Measurements from ENCODE around the gene NBL1. TPM values are rescaled to one million over a fixed set of nuclear protein-coding genes. Genes with fewer than 3 reads are reported as not detected.

The NBL1 gene
- total and polyA plus RNA-seq, 9 of the 15 experiments (the other 6 are each of a cell fraction or from before 2014, with no cell fraction given): 0.10 to 3.7 (median 1.8) TPM; not detected in 1

DNA sequence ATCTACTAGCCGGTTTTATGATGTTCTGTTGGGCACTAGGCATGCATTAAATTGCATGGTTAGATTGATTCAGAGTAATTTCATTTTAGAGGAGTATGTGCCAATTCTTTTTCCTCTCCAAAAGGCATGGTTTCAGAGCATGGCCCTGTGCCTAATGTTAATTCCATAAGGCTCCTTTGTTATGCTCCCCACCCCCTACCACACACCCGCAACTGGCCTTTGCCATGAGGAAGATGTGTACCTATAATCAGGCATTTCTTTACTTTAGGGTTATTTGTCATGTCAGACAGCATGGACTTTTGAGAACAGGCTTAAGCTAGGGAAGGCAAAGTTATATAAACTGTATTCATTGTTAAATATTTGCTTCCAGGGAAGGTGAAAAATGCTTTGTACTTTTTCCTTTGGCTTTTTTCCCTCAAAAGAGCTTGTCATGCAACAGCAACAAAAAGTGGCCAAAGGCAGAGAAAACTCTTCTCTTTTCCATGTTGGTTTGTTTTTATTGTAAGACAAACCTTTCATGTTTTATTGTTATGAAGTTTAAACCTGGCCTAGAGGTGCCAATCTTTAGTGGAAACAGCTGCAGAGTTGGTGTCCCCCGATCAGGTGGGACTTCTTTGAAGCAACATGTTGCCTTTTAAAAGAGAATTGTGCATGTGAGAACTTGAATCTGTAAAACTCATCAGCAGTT lies 24.3 kb upstream of the NBL1 start:
- 80% methylated on average over 3 of the region's 3 CpGs for WGBS (ENCODE audit: insufficient coverage, low coverage, missing lambda C conversion rate)
- ChIA-PET CTCF (ENCODE audit: low intra/inter-chr PET ratio) (no interaction called here), POLR2A (interaction anchor here (0.6 to 2.0 kb wide), 5 partner anchors 9 to 553 kb away, joined by 3 to 8 read pairs (median 4); no protein-coding TSS in a partner anchor)
- 0 out of 2 replicates have a peak, but pooled peaks cover 7% of the 10 kb centered on the region for H4K20me1 ChIP-seq (replicated peaks; ENCODE audit: control insufficient read depth, insufficient read depth, low read length)
- FAIRE-seq (no peak), ATAC-seq (no peak), DNase-seq (ENCODE audit: extremely low read depth in 1 of 4, low spot score in 3 of 4) (no peak)
- H3K4me2 ChIP-seq (ENCODE audit: insufficient read depth, low read length): no peak overlapping the region
- no peaks in the 10 kb centered on the region; a peak in 1 of 5 replicates for H3K4me1 ChIP-seq (replicated peaks in 1 of 2; ENCODE audit: control insufficient read depth in 2 of 2, insufficient read depth in 2 of 2, low read length in 2 of 2)
- no peak overlapping the region for H3K9ac ChIP-seq (ENCODE audit: insufficient read depth in 1 of 2, low read depth in 2 of 2, low read length in 2 of 2)
- peaks cover 68% of the 10 kb centered on the region for H3K79me2 ChIP-seq (ENCODE audit: control insufficient read depth, insufficient read depth, low read length)
- in situ Hi-C loops (cut with MboI) (no loop called here), intact Hi-C loops (cut with micrococcal nuclease) (no loop called here)
- H2AFZ ChIP-seq (ENCODE audit: low read depth, low read length): no peak overlapping the region
- peaks cover 67% of the 10 kb centered on the region for H3K36me3 ChIP-seq (ENCODE audit: control insufficient read depth, insufficient read depth, low read length)
- H3K9me1 ChIP-seq (ENCODE audit: control insufficient read depth, insufficient read depth, low read length): no peaks in the 10 kb centered on the region
- no TSS peak for BruUV-seq (replicated peaks)
- no peak for TF ChIP-seq FOXA1 (IDR thresholded peaks at IDR 0.05; ENCODE audit: borderline replicate concordance)
- TF ChIP-seq MIER1 (IDR thresholded peaks at IDR 0.05; ENCODE audit: low read depth): no peak
- no peaks in the 10 kb centered on the region for H3K27me3 ChIP-seq (ENCODE audit: control insufficient read depth in 2 of 2, insufficient read depth in 2 of 2, low read length in 2 of 2)
- no peak overlapping the region for H3K27ac ChIP-seq (ENCODE audit: extremely low read depth, low read depth, low read length)
- no peaks in the 10 kb centered on the region for H3K9me3 ChIP-seq (replicated peaks; ENCODE audit: control insufficient read depth, insufficient read depth, low read depth, low read length)
- no peak overlapping the region for H3K4me3 ChIP-seq

DNA sequence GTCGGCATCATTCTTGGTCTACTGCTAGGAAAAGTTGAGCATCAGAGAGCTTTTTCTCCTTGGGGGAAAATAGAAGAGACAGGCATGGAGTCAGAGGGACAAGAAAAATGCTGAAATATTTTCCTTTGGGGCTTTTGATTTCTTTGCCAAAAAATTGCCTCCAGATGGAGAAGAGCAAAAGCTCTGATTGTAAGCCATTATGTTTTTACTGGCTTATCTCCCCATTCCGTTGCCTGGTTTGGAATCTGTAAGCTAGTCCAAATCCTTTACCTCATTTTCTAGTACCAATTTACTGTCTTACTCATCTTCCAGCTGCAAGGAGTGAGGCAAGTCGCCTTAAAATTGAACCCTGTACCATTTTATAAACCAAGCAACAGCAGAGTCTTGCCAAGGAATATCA lies 23.3 kb upstream of the NBL1 start:
- WGBS (ENCODE audit: insufficient coverage, low coverage, missing lambda C conversion rate): 78% methylated on average over 3 of the region's 3 CpGs
- 0 out of 2 replicates have a peak, but pooled peaks cover 7% of the 10 kb centered on the region for H4K20me1 ChIP-seq (replicated peaks; ENCODE audit: control insufficient read depth, insufficient read depth, low read length)
- H3K4me1 ChIP-seq (replicated peaks in 1 of 2; ENCODE audit: control insufficient read depth in 2 of 2, insufficient read depth in 2 of 2, low read length in 2 of 2): no peaks in the 10 kb centered on the region; a peak in 1 of 5 replicates
- in situ Hi-C loops (cut with MboI): no loop called here
- no peak overlapping the region for H3K27ac ChIP-seq (ENCODE audit: extremely low read depth, low read depth, low read length)
- ChIA-PET CTCF (ENCODE audit: low intra/inter-chr PET ratio) (no interaction called here), POLR2A (interaction anchor here (1.6 kb wide), 1 partner anchor 22 kb away, joined by 4 read pairs; no protein-coding TSS in a partner anchor)
- H2AFZ ChIP-seq (ENCODE audit: low read depth, low read length): no peak overlapping the region
- FAIRE-seq (no peak), ATAC-seq (no peak), DNase-seq (ENCODE audit: extremely low read depth in 1 of 4, low spot score in 3 of 4) (no peak)
- no peaks in the 10 kb centered on the region for H3K9me3 ChIP-seq (replicated peaks; ENCODE audit: control insufficient read depth, insufficient read depth, low read depth, low read length)
- H3K9ac ChIP-seq (ENCODE audit: insufficient read depth in 1 of 2, low read depth in 2 of 2, low read length in 2 of 2): no peak overlapping the region
- no peak overlapping the region for H3K4me3 ChIP-seq
- peaks cover 60% of the 10 kb centered on the region for H3K79me2 ChIP-seq (ENCODE audit: control insufficient read depth, insufficient read depth, low read length)
- intact Hi-C loops (cut with micrococcal nuclease): no loop called here
- BruUV-seq (replicated peaks): no TSS peak
- TF ChIP-seq ZNF589 (CRISPR knock-in tag; IDR thresholded peaks at IDR 0.05; ENCODE audit: low read depth) (no peak), ZNF140 (CRISPR knock-in tag; IDR thresholded peaks at IDR 0.05) (no peak), C11orf30 (IDR thresholded peaks at IDR 0.05; ENCODE audit: low read depth) (no peak), TRIM28 (IDR thresholded peaks at IDR 0.05) (no peak), TARDBP (IDR thresholded peaks at IDR 0.05) (no peak)
- TF ChIP-seq, protein P1, sequence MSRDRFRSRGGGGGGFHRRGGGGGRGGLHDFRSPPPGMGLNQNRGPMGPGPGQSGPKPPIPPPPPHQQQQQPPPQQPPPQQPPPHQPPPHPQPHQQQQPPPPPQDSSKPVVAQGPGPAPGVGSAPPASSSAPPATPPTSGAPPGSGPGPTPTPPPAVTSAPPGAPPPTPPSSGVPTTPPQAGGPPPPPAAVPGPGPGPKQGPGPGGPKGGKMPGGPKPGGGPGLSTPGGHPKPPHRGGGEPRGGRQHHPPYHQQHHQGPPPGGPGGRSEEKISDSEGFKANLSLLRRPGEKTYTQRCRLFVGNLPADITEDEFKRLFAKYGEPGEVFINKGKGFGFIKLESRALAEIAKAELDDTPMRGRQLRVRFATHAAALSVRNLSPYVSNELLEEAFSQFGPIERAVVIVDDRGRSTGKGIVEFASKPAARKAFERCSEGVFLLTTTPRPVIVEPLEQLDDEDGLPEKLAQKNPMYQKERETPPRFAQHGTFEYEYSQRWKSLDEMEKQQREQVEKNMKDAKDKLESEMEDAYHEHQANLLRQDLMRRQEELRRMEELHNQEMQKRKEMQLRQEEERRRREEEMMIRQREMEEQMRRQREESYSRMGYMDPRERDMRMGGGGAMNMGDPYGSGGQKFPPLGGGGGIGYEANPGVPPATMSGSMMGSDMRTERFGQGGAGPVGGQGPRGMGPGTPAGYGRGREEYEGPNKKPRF (IDR thresholded peaks at IDR 0.05; ENCODE audit: low read depth, low read length): no peak
- peaks cover 68% of the 10 kb centered on the region for H3K36me3 ChIP-seq (ENCODE audit: control insufficient read depth, insufficient read depth, low read length)
- H3K27me3 ChIP-seq (ENCODE audit: control insufficient read depth in 2 of 2, insufficient read depth in 2 of 2, low read length in 2 of 2): no peaks in the 10 kb centered on the region
- no peak overlapping the region for H3K4me2 ChIP-seq (ENCODE audit: insufficient read depth, low read length)
- H3K9me1 ChIP-seq (ENCODE audit: control insufficient read depth, insufficient read depth, low read length): no peaks in the 10 kb centered on the region
